GM18499 (cell line): Measurements from ENCODE around the gene CNTN5.

Experiments
- ATAC-seq: cut with Tn5 transposase; IDR thresholded peaks from one replicate; pipeline ENCODE4 v1.9.1; 2021; ENCODE audit warnings: moderate number of reproducible peaks; ENCODE audit not compliant: insufficient read depth, unreplicated experiment

Gene CNTN5

GRCh38 chr11:100340466-100341319 is 1319.9 kb downstream of the CNTN5 start:
- no peak for ATAC-seq

DNA sequence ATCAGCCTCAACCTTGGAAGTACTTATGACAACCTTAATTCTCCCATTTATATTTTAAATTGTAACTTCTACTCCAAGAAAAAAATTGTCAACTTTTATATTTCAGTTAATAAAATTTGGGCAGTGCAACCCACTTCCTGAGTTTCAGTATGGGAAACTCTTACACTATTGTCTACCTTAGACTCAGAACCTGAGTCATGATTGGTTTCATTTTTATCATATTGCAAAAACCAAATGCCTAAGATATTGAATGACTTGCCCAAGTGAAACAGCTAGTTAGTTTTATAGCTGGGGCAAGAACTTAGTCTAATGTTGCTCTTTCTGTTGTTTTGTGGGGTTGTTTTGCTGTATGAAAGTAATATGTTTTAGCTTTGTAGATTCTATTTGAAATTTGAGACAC is 1332.3 kb downstream of the CNTN5 start:
- ATAC-seq, result no peak

- ATAC-seq, result no peak
Observed at GRCh38 chr11:100354736-100355135, 1334.0 kb downstream of the CNTN5 start.

DNA sequence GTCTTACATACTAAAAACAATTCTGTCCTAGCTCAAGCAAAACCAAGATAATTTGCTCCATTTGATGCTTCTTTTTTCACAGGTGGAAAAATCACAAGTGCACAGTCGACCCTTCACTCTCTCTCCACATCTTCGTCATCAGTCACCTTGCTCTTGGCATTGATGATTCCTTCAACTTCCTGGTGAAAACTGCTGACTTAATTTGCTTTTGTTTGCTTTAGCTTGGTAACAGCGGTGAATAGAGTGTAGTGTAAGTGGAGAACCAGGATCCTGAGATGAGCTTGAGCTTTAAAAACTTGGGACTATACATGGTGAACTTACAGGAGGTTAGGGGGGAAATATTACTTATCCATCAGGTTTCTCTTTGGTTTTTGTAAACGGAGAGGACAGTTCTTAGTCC is 1335.3 kb downstream of the CNTN5 start:
- ATAC-seq, result no peak

- no peak for ATAC-seq
Observed at GRCh38 chr11:100359281-100359680, 1338.5 kb downstream of the CNTN5 start.

- no peak for ATAC-seq
Observed at GRCh38 chr11:100367892-100368291, 1347.1 kb downstream of the CNTN5 start.

- no peak for ATAC-seq
Observed at GRCh38 chr11:100383357-100383865, 1362.7 kb downstream of the CNTN5 start.

- ATAC-seq, result no peak
Observed at GRCh38 chr11:100396266-100396665, 1375.5 kb downstream of the CNTN5 start.

DNA sequence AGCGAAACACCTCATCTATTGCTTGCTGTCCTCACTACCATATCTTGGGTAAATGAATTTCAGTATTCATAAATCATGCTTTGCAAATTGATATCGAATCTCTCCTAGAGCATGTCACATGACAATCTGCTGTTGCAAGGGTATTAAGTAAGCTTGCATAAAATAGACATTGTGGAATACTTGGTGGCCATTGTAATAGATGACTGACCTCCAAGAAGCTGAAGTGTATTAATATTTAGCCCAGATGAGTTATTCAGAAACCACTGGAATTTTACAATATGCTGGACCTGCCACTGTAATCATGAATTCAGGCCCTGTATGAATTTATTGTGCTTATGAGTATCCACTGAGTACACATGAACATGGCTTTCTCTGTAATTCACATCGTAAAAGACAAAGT is 1376.7 kb downstream of the CNTN5 start:
- no peak for ATAC-seq

DNA sequence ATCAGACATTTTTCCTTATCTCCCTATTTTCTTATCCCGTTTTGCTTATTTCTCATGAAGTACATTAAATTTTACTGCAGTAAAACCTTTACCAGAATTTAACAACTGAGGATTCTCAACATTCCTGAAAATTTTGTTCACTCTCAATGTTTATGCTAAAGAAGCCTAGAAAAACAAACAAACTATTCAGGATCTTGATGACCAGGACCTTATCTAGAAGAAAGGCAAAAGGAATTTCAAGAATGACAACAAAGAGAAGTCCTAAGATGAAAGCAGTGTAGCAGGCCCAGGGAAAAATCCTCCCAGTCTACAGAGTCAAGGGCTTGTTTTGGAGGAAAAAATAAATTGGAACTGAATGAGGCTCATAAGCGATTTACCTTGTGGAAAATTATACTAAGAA is 1383.1 kb downstream of the CNTN5 start:
- no peak for ATAC-seq

GRCh38 chr11:100404907-100405306 is 1384.2 kb downstream of the CNTN5 start:
- ATAC-seq, result no peak
